Measurements from ENCODE around the gene SETD5. TPM values are rescaled to one million over a fixed set of nuclear protein-coding genes. Genes with fewer than 3 reads are reported as not detected.

The SETD5 gene
- total RNA-seq, 2 donors from 2014 or later = 89.1 to 91.3 TPM

DNA sequence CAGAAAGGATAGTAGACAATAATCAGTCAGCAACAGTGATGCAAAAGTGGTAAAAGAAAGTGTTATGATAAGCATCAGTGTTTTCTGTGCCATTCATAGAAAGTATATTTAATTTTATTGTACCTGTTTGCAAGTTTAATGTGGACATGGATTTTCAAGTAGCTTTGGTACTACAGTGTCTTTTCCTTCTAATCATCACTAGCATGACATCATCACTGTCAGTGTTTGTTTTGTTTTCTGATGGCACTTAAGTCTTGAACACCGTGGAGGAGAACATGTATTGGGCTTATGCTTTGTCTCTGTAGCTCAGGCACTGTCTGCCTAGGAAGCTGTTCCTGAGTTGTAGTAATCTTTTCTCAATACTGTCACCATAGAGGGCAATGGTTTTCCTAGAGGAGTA lies 41.9 kb downstream of the SETD5 start:
- H3K9ac ChIP-seq (ENCODE audit: low read depth in 2 of 2, low read length in 2 of 2) = no peak overlapping the region
- TF ChIP-seq, protein P1, sequence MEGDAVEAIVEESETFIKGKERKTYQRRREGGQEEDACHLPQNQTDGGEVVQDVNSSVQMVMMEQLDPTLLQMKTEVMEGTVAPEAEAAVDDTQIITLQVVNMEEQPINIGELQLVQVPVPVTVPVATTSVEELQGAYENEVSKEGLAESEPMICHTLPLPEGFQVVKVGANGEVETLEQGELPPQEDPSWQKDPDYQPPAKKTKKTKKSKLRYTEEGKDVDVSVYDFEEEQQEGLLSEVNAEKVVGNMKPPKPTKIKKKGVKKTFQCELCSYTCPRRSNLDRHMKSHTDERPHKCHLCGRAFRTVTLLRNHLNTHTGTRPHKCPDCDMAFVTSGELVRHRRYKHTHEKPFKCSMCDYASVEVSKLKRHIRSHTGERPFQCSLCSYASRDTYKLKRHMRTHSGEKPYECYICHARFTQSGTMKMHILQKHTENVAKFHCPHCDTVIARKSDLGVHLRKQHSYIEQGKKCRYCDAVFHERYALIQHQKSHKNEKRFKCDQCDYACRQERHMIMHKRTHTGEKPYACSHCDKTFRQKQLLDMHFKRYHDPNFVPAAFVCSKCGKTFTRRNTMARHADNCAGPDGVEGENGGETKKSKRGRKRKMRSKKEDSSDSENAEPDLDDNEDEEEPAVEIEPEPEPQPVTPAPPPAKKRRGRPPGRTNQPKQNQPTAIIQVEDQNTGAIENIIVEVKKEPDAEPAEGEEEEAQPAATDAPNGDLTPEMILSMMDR (IDR thresholded peaks at IDR 0.05) = no peak
- H3K4me1 ChIP-seq = no peaks in the 10 kb centered on the region
- H3K4me3 ChIP-seq = no peak overlapping the region
- no peak overlapping the region for H3K27ac ChIP-seq
- no peaks in the 10 kb centered on the region for H3K9me3 ChIP-seq
- intact Hi-C loops (cut with DNase I) = no loop called here
- H3K36me3 ChIP-seq = peaks cover 26% of the 10 kb centered on the region
- no peaks in the 10 kb centered on the region for H3K27me3 ChIP-seq
- no peak for DNase-seq

DNA sequence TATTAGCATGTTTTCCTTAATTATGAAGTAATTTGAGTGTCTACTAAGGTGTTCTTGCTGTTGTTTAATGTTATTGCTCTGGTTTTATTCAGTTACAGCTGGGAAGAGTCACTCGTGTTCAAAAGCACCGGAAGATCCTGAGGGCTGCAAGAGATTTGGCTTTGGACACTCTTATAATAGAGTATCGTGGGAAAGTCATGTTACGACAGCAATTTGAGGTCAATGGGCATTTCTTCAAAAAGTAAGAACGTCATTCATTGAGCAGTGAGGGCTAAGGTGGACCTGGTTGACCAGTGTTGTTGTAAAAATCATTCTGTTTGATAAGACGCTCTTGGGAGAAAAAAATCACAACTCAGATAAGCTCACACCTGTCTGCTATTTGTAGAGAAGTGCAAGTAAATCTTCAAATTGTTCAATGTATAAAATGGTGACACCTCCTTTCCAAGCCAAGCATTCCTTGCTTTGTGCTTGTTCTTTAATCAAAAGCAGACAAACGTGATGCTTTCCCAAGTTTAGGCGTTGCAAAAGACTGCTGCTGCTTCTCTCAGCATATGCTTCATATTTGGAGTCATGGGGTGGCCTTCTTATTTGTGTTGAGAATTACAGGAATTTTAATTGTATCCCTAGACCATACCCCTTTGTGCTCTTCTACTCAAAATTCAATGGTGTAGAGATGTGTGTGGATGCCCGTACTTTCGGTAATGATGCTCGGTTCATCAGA lies 44.2 kb downstream of the SETD5 start:
- H3K27me3 ChIP-seq = no peaks in the 10 kb centered on the region
- no peak overlapping the region for H3K9ac ChIP-seq (ENCODE audit: low read depth in 2 of 2, low read length in 2 of 2)
- H3K4me1 ChIP-seq = no peaks in the 10 kb centered on the region
- H3K36me3 ChIP-seq = peaks cover 14% of the 10 kb centered on the region
- no peak for DNase-seq
- TF ChIP-seq, protein P1 (IDR thresholded peaks at IDR 0.05) = no peak
- no peak overlapping the region for H3K27ac ChIP-seq
- intact Hi-C loops (cut with DNase I) = loop anchor here (5.0 kb wide), 1 partner anchor 54 kb away; no protein-coding TSS in a partner anchor
- H3K9me3 ChIP-seq = no peaks in the 10 kb centered on the region
- no peak overlapping the region for H3K4me3 ChIP-seq

DNA sequence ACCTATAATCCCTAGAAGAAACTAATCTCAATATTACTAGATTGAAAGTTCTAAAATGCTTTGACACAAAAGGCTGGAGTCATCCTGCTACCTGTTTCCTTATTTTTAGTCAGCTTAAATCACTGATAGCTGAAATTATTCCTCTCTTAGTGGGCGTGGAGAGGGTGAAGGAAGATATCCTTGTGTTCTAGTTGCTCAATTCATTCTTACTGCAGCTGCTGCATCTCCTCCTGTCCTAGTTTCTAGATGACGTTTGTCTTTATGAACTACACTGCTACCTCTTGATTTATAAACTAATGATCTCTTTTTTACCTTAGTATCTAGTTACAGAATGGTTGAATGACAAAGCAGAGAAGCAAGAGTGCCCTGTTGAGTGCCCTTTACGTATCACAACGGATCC lies 50.7 kb downstream of the SETD5 start:
- TF ChIP-seq, protein P1 (IDR thresholded peaks at IDR 0.05) = no peak
- Histone ChIP-seq H3K27ac (no peak overlapping the region), H3K27me3 (no peaks in the 10 kb centered on the region), H3K4me3 (no peak overlapping the region), H3K9ac (ENCODE audit: low read depth in 2 of 2, low read length in 2 of 2) (no peak overlapping the region), H3K4me1 (no peaks in the 10 kb centered on the region), H3K36me3 (peaks cover 26% of the 10 kb centered on the region), H3K9me3 (no peaks in the 10 kb centered on the region)
- intact Hi-C loops (cut with DNase I) = no loop called here
- DNase-seq = no peak

DNA sequence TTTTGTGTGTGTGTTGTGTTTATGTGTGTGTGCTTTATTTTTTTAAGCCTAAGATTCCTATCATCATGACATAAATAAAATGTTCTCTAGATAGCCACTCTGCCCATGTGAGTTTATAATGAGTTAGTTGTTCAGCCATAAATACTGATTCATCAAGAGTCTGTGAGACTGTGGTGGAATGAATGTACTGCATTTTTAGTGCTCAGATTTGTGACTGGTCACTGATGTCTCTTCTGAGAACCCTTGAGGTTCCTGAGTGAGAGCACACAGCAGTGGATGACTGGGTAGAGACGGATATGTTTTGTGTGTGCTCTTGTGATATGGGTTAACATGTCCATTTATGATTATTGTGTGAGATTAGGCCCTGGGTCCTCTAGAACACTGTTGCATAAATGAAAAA lies 51.2 kb downstream of the SETD5 start:
- Histone ChIP-seq H3K9ac (ENCODE audit: low read depth in 2 of 2, low read length in 2 of 2) (no peak overlapping the region), H3K36me3 (peaks cover 28% of the 10 kb centered on the region), H3K27ac (no peak overlapping the region), H3K27me3 (no peaks in the 10 kb centered on the region), H3K4me1 (no peaks in the 10 kb centered on the region), H3K4me3 (no peak overlapping the region), H3K9me3 (no peaks in the 10 kb centered on the region)
- TF ChIP-seq, protein P1 (IDR thresholded peaks at IDR 0.05) = no peak
- intact Hi-C loops (cut with DNase I) = no loop called here
- DNase-seq = no peak

DNA sequence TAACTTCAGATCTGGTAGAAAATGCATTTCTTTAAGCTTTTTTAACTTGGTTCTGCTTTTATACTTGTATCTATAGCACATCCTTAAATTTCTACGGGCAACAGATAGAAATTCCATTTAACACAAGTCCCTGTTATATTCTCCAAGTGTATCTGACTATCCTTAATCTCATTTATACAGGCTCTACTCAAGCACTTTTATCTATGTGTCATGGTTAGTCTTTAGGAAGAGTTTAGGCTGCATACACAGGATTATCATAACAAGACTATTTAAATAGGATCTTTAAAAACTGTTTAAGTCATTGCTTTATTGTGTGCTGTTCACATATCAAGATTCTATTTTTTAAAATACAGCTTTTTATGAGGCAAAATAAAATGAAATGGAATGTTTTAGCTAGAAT lies 52.7 kb downstream of the SETD5 start:
- H3K27me3 ChIP-seq = no peaks in the 10 kb centered on the region
- H3K4me3 ChIP-seq = no peak overlapping the region
- no peak overlapping the region for H3K27ac ChIP-seq
- no peak for DNase-seq
- peaks cover 27% of the 10 kb centered on the region for H3K36me3 ChIP-seq
- H3K9me3 ChIP-seq = no peaks in the 10 kb centered on the region
- TF ChIP-seq, protein P1 (IDR thresholded peaks at IDR 0.05) = no peak
- intact Hi-C loops (cut with DNase I) = no loop called here
- H3K4me1 ChIP-seq = no peaks in the 10 kb centered on the region
- H3K9ac ChIP-seq (ENCODE audit: low read depth in 2 of 2, low read length in 2 of 2) = no peak overlapping the region
